ENCODE measurements around the gene COL25A1. TPM values are rescaled to one million over a fixed set of nuclear protein-coding genes. Genes with fewer than 3 reads are reported as not detected.

COL25A1 gene
- 2.5 TPM for total RNA-seq

DNA sequence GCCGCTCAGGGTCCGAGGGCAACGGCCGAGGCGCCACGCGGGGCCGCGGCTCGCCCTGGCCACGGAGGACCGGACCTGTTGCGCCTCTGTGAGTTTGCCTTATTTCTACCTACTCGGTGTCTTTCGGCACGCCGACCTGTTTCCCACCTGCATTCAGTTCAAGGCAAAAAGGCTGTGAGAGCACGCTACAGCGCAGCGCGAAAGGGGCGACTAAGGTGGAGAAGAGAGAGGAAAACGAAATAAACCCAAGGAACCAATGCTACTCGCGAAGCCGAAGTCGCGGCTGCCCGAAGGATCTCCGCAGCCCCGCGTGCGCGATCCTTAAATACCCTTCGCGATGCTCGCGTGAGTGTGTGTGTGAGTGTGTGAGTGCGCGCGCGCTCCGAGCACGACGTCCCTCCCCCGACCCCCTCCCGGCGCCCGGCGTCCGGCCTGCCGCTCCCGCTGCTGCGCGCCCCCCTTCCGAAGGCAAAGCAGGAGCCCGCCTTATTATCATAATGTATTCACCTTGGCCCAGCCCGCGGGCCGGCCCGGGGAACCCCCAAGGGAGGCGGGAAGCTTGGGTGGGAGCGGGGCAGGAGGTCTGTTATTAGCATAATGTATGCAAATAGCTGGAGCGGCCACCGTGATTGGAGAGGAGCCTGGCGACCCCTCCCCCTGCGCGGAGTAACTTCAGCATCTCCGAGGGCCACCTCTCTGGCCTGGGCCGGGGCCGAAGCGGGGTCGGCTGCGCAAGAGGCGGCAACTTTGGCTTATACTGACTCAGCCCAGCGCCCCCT is at the start of gene COL25A1:
TSS of gene COL25A1 (minus strand) at position 298 of the 779 bp plus-strand sequence.
- DNase-seq (ENCODE audit: low spot score) (peak; percentile 49), ATAC-seq (peak; percentile 60)

DNA sequence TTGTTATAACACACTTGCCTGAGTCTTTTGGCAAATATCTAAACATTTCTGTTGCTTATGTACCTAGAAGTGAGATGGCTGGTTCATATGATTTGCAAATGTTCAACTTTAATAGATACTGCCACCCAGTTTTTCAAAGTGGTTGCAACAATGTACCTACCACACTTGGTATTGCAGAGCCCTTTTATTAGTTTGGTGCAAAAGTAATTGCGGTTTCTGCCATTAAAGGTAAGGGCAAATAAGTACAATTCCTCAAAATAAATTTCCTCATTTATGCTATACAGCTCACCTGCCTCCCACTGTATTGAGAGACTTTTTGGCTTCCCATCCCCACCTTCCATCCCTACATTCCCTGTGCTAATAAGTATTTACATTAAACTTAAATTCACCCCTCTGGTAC is 47.7 kb upstream of the COL25A1 start:
- DNase-seq (ENCODE audit: low spot score) = no peak
- no peak for ATAC-seq

DNA sequence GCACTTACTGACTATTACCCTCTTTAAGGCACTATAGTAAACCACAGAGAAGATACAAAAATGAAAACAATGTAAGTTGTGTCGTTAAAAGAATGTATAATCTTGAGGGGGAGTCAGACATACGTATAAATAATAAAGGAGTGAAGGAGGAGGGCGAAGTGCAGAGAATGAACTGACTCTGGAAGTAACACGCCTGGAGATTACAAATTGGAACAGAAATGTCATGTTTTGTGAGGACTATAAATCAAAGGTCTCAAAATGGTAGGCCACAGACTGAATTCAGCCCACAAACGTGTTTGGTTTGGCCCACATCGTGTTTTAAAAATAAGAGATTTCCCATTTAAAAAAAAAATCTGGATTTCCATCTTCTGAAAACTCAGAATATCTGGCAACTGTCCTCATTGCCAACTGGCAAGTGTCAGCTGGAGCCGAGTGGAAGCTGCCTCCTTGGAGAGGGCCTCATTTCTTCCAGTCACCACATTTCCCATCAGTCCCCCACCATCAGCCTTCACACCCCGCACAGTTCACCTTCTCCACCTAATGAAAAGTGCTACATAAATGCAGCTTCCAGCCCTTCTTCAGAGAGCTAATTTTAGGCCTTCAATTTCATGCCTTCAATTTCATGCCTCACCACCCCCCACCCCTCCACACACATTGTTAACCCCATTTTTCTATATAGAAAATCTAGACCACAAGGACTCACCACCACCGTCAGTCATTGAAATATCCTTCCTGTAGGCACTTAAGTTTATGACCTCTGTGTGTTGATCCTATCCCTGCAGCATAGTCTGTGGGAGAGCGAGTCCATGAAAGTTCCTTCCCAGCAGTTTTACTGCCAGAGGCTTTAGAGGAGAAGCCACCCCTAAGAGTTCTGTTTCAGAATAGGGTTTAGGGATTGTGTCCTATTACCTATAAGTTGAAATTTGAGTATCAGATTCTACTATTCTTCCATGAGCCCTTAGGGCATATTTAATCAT is 32.0 kb upstream of the COL25A1 start:
- ATAC-seq (no peak), DNase-seq (ENCODE audit: low spot score) (no peak)

DNA sequence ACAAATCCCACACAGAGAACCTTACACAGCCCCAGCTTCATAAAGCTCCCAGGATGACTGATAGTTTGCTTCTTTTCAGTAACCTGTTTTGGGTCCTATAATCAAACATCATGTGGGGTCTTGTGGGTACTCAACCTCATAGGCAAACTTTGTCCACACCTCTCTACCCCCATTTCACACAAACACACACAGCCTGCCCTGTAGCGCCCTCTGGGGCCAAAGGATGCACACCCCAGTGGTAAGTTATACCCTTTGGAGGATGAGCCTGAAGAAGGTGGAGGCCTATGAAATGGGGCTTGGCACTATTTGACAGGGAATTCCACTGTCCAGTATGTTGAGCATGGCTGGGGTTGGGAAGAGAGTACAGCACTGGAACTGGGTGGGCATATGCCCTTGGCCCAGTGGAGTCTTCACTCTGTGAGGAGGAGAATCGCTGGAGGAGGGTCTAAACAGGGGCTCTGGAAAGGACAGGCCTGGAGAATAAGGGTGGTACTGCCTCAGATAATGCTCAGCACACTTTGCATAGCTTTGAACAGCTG is 30.5 kb upstream of the COL25A1 start:
- DNase-seq (ENCODE audit: low spot score) (no peak), ATAC-seq (no peak)

DNA sequence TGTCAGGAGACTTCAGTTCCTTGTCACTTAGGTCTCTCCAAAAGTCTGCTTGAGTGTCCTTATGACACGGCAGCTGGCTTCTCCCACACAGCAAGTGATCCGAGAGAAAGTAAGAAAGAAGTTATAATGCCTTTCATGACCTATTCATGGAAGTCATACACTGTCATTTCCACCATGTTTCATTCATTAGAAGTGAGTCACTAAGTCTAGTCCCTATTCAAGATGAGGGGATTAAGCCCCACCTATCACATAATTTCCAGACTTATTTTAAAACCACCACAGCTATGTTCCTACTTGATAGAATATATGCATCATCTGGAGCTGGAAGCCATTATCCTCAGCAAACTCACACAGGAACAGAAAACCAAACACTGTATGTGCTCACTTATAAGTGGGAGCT is 25.2 kb upstream of the COL25A1 start:
- ATAC-seq = no peak

DNA sequence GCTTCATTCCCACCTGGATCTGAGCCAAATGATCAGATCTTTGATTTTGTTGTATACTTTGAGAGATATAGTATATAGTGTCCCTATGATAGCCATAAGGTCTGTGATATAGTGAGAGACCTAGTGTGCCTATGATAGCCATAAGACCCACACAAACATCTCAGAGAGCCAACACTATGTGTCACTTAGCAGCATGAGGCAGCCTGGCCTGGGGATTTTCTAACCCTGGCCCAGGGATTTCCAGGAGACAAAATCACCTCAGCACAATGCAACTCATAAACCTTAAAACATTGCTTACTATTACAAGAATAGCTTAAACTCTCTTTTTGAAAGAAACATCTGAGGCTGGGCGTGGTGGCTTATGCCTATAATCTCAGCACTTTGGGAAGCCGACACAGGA is 23.2 kb upstream of the COL25A1 start:
- DNase-seq (ENCODE audit: low spot score) (no peak), ATAC-seq (no peak)

More for the DNA sequence above, 25.2 kb upstream of the COL25A1 start:
- DNase-seq (ENCODE audit: low spot score) = no peak

DNA sequence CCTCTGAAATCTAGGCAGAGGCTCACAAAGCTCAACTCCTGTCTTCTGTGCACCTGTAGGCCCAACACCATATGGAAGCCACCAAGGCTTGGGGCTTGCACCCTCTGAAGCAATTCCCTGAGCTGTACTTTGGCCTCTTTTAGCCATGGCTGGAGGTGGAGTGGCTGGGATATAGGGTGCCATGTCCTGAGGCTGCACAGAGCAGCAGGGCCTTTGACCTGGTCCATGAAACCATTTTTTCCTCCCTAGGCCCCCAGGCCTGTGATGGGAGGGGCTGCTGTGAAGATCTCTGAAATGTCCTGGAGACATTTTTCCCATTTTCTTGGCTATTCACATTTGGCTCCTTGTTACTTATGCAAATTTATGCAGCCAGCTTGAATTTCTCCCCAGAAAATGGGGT is 20.9 kb upstream of the COL25A1 start:
- ATAC-seq (no peak), DNase-seq (ENCODE audit: low spot score) (no peak)

DNA sequence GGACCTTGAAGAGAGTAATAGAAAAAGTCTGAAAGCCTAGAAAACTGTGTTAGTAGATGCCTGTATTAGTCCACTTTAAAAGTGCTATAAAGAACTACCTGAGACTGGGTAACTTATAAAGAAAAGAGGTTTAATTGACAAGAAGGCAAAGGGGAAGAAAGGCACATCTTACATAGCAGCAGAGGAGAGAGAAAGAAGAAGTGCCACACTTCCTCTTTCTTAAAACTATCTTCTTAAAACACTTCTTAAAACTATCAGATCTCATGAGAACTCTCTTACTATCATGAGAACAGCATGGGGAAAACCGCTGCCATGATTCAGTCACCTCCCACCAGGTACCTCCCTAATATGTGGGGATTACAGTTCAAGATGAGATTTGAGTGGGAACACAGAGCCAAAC is 18.8 kb upstream of the COL25A1 start:
- ATAC-seq (no peak), DNase-seq (ENCODE audit: low spot score) (no peak)

DNA sequence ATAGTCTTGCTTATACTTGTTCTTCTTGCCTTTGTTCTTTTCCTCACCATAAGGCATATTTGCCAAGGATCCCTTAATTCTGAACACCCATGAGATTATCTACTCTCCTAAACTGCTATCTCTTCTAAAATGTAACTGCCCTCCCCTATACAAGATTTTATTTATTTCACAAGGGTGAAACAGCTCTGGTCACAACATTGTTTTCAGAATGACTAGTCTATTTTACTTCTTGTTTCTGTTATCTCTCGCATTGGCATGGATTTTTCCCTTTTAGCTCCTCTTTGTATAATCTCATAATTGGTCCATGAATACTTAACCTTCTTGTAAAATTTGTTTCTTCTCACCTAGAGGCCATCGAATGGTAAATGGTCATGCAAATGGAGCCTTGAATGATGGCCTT is 17.2 kb upstream of the COL25A1 start:
- ATAC-seq = no peak
- no peak for DNase-seq (ENCODE audit: low spot score)

DNA sequence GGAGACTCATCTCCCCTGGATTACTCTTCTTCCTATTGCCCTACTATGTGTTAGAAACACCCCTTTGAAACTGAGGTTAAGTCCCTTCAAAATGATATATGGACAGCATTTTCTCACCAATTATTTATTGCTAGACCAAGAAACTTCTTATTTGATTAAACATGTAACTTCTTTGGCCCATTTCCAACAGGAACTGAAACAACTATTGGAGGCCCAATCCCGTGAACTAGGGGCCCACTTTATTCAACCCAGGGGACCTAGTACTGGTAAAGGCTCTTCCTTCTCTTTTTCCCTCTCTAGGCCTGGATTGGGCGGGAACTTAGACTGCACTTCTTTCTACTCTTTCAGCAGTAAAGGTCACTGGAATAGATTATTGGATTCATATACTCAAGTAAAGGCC is 16.7 kb upstream of the COL25A1 start:
- ATAC-seq = no peak

DNA sequence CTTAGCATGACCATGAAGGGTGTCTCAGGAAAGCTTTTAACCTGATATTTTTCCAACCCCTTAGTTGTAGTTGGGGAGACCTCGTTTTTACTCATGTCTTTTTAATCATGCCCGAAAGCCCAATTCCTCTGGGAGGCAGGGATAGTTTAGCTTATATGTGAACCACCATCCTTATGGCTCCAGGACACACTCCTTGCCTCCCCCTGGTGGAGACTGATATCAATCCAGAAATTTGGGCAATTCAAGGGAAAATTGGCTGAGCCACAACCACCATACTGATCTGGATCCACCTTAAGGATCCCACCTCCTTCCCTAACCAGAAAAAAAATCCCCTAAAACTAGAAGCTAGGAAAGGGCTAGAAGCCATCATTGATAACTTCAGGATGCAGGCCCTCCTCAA is 13.4 kb upstream of the COL25A1 start:
- no peak for ATAC-seq
- no peak for DNase-seq (ENCODE audit: low spot score)

More for the DNA sequence above, 16.7 kb upstream of the COL25A1 start:
- DNase-seq (ENCODE audit: low spot score) = no peak

DNA sequence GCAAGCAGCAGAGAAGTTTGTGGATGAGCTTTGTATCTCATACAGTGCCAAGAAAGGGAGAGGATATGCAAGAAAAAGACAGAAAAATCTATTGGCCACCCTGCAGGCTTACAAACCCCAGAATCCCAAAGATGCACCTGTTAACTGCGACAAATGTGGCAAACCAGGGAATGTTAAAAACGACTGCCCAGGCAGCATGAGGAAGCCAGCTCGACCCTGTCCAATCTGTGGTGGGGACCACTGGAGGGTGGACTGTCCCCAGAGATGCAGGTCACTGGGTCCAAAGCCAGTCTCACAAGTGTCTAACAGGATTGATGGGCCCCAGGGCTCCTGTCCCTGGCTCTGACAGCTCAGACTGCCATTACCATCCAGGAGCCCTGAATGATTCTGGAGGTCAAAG is 12.9 kb upstream of the COL25A1 start:
- DNase-seq (ENCODE audit: low spot score) (no peak), ATAC-seq (no peak)

DNA sequence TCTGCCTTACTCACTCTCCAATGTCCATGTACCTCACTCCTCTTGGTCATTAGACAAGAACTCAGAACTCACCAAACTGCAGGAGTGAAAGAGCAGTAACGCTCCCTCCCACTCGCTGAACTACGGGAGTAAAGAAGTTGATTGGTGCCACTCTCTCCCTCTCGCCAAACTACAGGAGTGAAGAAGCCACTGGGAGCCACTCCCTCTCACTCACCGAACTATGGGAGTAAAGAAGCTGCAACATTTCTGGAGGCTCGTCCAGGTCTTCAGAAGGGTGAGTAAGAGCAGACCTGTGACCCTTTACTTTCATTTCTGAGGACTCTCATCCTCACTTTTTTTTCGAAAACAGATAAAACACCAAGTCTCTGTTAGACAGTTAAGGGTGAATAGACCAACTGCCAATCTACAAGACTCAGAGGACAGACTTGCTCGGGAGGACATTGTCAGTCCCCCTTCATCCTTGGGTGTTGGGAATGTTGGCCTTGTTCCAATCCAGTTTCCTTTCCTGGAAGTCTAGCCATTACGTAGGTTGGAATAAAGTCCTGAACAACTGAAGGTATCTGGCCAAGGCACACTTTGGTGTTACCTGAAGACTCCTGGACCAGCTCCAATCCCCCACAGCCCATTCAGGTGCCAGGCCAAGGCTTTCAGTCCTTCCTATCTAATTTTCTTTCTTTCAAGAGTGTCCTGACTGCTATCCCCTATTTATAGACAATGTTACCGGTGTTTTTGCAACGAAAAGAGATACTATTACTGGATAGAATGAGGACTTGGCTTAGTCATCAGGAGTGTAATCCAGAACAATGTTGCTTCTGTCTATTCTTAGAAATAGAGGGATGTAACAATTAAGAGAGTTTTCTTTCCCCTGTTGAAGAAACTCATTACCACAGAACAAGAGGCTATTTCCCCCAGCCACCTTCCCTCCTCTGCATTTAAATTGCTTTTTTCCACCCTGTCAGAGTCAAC is 11.0 kb upstream of the COL25A1 start:
- DNase-seq (ENCODE audit: low spot score) = no peak
- no peak for ATAC-seq

DNA sequence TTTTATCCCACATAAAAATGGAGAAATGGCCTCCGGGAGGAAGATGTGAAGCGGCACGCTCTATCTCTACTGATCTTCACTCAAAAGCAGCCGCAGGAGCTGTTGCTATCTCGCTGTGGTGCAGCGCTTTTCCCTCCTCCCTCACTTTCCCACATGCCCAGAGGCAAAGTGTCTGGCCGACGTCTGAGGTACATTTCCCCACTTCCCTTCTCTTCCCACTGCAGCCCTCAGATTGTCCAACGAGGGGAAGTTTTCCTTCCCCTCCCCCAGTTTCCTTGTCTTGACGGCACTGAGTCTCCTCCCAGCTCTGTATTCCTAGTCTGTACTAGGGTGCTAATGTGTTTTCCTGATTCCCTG is 660 bp upstream of the COL25A1 start:
- DNase-seq (ENCODE audit: low spot score) (no peak), ATAC-seq (peak; percentile 41)

DNA sequence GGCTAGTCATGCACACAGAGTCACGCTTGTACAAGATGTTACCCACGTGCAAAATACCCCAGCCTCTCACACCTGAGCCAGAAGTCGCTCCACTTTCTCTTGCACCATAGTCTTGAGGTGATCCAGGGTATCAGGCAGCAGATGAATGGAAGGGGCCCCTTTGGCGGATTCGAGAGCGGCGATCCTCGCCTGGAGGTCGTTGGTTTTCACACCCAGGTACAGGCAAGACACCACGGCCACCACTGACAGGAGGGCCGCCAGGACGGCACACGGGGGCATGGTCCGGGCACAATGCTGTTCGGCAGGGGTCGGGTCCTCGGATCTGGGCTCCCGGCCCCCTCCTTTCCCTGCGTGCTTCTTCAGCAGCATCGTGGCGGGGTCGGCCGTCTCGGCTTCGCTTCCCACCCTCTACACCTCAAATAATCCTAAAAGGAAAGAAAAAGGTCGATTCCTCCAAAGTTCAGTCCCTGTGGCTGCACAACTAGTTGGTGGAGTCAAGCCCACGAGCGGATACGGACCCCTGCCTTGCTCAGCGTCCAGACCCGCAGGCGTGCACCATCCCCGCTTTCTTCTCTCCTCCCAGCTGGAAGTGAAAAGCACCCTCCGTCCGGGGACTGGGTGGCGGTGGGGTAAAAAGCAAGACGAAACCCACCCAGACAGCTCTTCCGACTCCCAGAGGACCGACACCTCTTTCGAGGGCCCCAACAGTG is 652 bp downstream of the COL25A1 start:
- ATAC-seq (peak; percentile 15), DNase-seq (ENCODE audit: low spot score) (no peak)

DNA sequence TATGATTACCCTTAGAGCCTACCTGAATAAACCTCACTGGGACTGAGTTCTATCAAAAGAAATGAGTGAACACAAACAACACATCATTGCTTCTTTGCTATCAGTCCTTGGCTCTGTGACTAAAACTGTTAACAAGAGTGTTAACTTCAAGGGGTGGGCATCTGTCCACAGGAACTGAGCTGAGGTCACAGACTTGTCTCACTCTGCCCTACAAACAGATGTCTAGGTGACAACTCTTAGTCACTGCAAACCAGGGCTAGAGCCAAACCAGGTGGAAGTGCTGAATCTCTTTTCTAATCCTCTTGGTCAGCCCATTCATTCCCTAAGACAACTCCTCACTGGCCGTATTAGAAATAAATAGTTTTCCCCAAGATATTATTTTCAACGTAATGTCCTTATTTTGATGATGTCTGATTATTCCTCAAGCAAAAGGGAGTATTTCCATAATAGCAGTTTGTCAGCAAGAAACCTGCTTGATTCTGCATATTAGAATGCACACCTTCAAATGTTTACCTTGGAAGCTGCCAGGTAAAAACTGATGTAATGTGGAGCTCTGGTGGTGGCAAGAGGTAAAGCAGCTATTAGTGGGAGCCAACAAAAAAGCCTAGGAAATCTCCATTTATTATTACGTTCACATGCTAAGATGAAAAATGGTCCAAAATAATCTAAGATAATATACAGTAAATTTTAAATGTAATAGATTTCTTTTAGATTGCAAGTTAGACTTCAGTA is 4.0 kb downstream of the COL25A1 start:
- peak; percentile 86 for ATAC-seq
- no peak for DNase-seq (ENCODE audit: low spot score)

DNA sequence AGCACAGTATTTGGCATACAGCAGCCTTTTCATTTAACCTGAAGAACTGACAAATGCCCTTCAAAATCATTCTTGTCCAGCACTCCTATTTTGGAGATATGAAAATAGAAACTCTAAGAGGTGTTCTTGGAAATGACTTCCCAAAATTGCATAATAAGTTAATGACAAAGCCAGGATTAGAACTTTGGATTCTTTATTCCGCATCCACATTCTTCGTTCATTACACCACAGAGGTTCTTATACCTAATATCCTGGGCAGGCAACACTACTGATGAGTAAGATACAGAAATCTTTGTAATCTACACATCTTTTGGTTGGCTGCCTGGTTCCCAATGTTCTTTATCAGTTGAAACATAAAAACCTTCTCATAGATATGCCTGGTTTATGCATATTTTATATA is 5.9 kb downstream of the COL25A1 start:
- no peak for ATAC-seq
- DNase-seq (ENCODE audit: low spot score) = no peak

DNA sequence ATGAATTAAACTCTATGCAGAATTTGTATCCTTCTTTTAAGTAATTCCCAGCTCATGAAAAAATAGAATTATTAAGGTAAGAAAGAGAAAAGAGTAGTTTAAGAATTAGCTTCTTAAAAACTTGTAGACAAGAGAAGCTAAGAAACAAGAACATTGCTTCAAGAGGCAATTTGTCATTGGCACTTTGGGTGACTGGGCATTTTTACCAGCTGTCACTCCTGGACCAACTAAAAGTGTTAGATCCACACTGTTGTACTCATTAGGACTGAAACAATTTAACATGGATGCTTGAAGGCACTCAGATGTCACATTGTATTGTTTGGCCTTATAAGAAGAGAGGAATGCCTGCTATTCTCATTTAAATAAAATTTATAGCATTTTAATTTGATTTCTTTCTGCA is 7.4 kb downstream of the COL25A1 start:
- no peak for DNase-seq (ENCODE audit: low spot score)
- ATAC-seq = no peak

DNA sequence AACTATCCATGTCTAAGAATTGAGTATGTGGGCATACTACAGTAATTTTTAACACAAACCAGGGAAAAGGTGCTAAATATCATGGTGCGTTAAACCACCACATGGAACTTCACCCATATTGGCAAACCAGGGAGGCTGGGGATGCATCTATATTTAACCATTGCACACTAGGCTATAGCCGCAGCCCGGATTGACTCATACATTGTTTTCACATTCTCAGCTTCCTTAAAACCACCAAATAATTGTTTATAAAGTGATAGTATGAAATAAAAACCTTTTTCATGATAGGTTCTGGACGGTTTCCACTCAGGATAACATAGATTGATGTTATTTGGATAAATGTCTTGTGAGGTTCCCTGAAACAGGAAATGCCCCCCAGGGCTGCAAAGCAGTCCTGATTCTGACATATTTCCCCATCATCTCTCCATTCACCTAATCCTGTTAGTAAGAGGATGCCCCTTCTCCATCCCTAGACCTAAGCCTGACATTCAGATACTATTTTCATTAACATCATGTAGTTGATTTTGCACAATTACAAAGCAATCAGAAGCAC is 7.9 kb downstream of the COL25A1 start:
- no peak for ATAC-seq

More for the DNA sequence above, 7.9 kb downstream of the COL25A1 start:
- no peak for DNase-seq (ENCODE audit: low spot score)

Data from left lobe of liver (tissue), 2 donors.